ENCODE data around the gene DCUN1D3. TPM values are rescaled to one million over a fixed set of nuclear protein-coding genes. Genes with fewer than 3 reads are reported as not detected.
"Not testable (repeated sequence)": the region's sequence is repeated elsewhere in the genome, so short reads cannot be mapped to it uniquely, and the experiment has no call there.

The DCUN1D3 gene, protein sequence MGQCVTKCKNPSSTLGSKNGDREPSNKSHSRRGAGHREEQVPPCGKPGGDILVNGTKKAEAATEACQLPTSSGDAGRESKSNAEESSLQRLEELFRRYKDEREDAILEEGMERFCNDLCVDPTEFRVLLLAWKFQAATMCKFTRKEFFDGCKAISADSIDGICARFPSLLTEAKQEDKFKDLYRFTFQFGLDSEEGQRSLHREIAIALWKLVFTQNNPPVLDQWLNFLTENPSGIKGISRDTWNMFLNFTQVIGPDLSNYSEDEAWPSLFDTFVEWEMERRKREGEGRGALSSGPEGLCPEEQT
- total RNA-seq: 10 to 100 TPM; 10.3 to 13.7 (median 11.8) TPM

DNA sequence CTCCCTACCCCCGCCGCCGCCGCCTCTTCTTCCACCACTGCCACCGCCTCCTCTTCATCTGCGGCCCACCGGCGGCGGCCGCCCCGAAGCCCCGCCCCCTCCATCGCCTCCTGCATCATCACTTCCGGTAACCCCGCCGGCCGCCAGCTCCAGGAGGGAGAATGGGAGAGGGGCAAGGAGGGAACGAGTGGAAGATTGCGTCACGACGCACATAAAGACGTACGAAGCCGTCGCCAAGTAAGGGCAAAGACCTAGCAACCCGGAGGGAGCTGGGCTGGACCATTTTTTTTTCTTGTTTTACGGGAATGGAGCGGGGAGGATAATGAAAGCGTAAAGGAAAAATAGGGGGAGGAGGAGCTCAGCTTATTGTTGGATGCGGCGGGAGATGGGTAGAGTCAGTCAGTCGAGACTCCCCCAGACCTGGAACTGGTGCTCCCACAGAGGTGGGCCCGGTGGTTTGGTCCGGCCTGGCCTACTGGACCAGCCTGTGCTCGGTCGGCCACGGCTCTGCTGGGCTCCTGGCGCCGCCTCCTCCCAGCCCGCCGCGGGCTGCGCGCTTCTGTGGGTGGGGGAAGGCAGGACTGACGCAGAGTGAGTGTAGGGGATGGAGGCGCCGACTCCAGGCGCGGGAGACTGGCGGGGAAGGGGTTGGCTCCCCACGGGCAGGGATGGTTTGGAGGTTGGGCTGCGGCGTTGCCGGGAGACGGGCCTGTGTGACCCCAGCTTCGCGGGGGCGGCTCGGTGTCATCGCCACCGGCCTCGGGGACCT, at the start of gene DCUN1D3, which contains the start of gene LYRM1:
DCUN1D3 (minus strand) TSS at position 60 of the 769 bp plus-strand sequence. CDS start 37,820 bp downstream, outside the sequence.
LYRM1 (plus strand) TSS at position 473 of the 769 bp plus-strand sequence. CDS start 14,785 bp downstream, outside the sequence.
- no peaks in the 10 kb centered on the region for H3K9me3 ChIP-seq
- DNase-seq: peak; percentile 97 to 98
- H3K4me1 ChIP-seq: peaks cover 15 to 50% of the 10 kb centered on the region in 2 donors
- H3K4me3 ChIP-seq (replicated peaks in 1 of 3): peak within 1 kb of the TSS; percentile 60 to 89 (median 63)
- intact Hi-C loops (cut with DNase I): loop anchor here (10.0 kb wide), 1 partner anchor 46 kb away; no protein-coding TSS in a partner anchor
- TF ChIP-seq, protein P1, sequence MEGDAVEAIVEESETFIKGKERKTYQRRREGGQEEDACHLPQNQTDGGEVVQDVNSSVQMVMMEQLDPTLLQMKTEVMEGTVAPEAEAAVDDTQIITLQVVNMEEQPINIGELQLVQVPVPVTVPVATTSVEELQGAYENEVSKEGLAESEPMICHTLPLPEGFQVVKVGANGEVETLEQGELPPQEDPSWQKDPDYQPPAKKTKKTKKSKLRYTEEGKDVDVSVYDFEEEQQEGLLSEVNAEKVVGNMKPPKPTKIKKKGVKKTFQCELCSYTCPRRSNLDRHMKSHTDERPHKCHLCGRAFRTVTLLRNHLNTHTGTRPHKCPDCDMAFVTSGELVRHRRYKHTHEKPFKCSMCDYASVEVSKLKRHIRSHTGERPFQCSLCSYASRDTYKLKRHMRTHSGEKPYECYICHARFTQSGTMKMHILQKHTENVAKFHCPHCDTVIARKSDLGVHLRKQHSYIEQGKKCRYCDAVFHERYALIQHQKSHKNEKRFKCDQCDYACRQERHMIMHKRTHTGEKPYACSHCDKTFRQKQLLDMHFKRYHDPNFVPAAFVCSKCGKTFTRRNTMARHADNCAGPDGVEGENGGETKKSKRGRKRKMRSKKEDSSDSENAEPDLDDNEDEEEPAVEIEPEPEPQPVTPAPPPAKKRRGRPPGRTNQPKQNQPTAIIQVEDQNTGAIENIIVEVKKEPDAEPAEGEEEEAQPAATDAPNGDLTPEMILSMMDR (IDR thresholded peaks at IDR 0.05): no peak
- peak; percentile 68 to 90 for TF ChIP-seq POLR2A (IDR thresholded peaks at IDR 0.05)
- peak within 1 kb of the TSS; percentile 92 to 97 (median 95) for H3K27ac ChIP-seq
- WGBS, 2 donors: 0 to 1% methylated on average over 31 to 55 of the region's 62 CpGs
- H3K27me3 ChIP-seq: no peaks in the 10 kb centered on the region
- H3K36me3 ChIP-seq: peaks cover 5 to 7% of the 10 kb centered on the region in 2 donors

DNA sequence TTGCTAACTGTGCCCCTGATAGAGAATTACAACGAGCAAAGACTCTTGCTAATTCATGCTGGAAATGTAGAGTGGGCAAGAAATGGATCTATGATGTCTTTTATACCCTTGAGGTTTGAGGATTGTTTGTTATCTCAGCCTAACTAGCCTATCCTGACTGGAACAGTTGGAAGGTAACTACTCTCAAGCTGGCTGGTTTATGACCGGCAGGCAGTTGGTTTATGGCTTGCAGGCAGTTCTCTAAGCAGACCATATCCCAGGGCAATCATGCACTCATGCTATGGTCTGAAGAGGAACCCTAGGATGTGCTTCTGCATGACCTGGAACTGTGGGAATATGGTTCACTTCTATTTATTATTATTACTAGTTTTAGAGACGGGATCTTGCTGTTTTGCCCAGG, 49.5 kb upstream of the DCUN1D3 start:
- Histone ChIP-seq H3K4me3 (replicated peaks in 1 of 3) (no peak overlapping the region), H3K27ac (no peak overlapping the region), H3K4me1 (no peaks in the 10 kb centered on the region), H3K9me3 (no peaks in the 10 kb centered on the region), H3K36me3 (no peaks in the 10 kb centered on the region), H3K27me3 (no peaks in the 10 kb centered on the region)
- no peak for DNase-seq
- 89 to 95% methylated on average over 3 of the region's 3 CpGs for WGBS, 2 donors
- intact Hi-C loops (cut with DNase I): no loop called here
- TF ChIP-seq POLR2A (IDR thresholded peaks at IDR 0.05): no peak
- TF ChIP-seq, protein P1 (IDR thresholded peaks at IDR 0.05): no peak

DNA sequence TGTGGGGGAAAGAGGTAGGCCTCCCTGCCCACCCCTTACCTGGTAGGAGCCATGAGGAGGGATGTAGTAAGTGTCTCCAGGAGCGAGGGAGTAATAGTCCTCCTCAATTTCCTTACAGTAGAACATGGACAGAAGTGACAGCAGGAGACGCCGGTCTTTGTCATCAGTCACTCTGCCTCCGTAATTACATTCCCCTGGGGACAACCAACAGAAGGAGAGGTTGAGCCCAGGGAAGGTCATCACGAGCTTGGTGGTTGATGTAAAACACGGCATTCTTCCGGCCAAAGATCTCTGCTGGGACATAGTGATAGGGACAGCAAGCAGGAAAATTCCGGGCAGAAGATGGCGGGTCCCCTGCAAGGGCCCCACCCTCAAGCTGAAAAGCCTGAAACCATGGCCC, 48.3 kb upstream of the DCUN1D3 start:
- no peaks in the 10 kb centered on the region for H3K36me3 ChIP-seq
- intact Hi-C loops (cut with DNase I): no loop called here
- no peak overlapping the region for H3K4me3 ChIP-seq (replicated peaks in 1 of 3)
- TF ChIP-seq POLR2A (IDR thresholded peaks at IDR 0.05): no peak
- TF ChIP-seq, protein P1 (IDR thresholded peaks at IDR 0.05): no peak
- no peak overlapping the region for H3K27ac ChIP-seq
- no peaks in the 10 kb centered on the region for H3K27me3 ChIP-seq
- no peak for DNase-seq
- 79 to 92% methylated on average over 9 of the region's 9 CpGs for WGBS, 2 donors
- no peaks in the 10 kb centered on the region for H3K9me3 ChIP-seq
- H3K4me1 ChIP-seq: no peaks in the 10 kb centered on the region

DNA sequence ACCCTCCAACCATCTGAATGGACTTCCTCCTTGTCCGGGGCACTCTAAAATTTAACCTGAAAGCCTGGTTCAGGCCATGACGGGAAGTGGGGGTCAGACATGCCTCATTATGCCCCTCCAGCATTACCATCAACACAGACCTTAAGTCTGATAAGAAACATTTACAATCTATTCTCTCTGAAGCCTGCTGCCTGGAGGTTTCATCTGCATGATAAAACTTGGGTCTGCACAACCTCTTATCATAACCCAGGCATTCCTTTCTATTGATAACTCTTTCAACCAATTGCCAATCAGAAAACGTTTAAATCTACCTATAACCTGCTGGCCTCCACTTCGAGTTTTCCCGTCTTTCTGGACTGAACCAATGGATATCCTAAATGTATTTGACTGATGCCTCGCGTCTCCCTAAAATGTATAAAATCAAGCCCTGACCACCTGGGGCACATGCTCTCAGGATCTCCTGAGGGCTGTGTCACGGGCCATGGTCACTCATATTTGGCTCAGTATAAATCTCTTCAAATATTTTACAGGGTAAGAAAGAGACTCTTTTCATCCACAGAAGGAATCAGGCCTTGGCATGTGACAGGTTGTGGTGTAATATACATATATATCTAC, 46.0 kb upstream of the DCUN1D3 start:
- DNase-seq: no peak
- Histone ChIP-seq H3K4me3 (replicated peaks in 1 of 3) (no peak overlapping the region), H3K9me3 (no peaks in the 10 kb centered on the region), H3K36me3 (no peaks in the 10 kb centered on the region), H3K4me1 (no peaks in the 10 kb centered on the region), H3K27ac (no peak overlapping the region), H3K27me3 (no peaks in the 10 kb centered on the region)
- WGBS, 2 donors: 92 to 94% methylated on average over 8 of the region's 8 CpGs
- intact Hi-C loops (cut with DNase I): no loop called here
- TF ChIP-seq, protein P1 (IDR thresholded peaks at IDR 0.05): no peak
- TF ChIP-seq POLR2A (IDR thresholded peaks at IDR 0.05): no peak

DNA sequence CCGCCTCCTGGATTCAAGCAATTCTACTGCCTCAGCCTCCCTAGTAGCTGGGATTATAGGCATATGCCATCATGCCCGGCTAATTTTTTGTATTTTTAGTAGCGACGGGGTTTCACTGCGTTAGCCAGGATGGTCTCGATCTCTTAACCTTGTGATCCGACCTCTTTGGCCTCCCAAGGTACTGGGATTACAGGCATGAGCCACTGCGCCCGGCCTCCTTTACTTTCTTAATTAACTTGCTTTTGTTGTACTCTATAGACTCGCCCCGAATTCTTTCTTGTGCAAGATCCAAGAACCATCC, 45.4 kb upstream of the DCUN1D3 start:
- 94 to 96% methylated on average over 11 of the region's 11 CpGs for WGBS, 2 donors
- H3K36me3 ChIP-seq; H3K9me3 ChIP-seq; DNase-seq; H3K27me3 ChIP-seq; H3K4me1 ChIP-seq; intact Hi-C loops (cut with DNase I); H3K27ac ChIP-seq; H3K4me3 ChIP-seq (replicated peaks in 1 of 3): not testable (repeated sequence)
